ENCODE results near the gene SFR1.
A peak's percentile ranks its signal among the peaks of the same experiment; 100 is the strongest.

The SFR1 gene, protein sequence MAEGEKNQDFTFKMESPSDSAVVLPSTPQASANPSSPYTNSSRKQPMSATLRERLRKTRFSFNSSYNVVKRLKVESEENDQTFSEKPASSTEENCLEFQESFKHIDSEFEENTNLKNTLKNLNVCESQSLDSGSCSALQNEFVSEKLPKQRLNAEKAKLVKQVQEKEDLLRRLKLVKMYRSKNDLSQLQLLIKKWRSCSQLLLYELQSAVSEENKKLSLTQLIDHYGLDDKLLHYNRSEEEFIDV

DNA sequence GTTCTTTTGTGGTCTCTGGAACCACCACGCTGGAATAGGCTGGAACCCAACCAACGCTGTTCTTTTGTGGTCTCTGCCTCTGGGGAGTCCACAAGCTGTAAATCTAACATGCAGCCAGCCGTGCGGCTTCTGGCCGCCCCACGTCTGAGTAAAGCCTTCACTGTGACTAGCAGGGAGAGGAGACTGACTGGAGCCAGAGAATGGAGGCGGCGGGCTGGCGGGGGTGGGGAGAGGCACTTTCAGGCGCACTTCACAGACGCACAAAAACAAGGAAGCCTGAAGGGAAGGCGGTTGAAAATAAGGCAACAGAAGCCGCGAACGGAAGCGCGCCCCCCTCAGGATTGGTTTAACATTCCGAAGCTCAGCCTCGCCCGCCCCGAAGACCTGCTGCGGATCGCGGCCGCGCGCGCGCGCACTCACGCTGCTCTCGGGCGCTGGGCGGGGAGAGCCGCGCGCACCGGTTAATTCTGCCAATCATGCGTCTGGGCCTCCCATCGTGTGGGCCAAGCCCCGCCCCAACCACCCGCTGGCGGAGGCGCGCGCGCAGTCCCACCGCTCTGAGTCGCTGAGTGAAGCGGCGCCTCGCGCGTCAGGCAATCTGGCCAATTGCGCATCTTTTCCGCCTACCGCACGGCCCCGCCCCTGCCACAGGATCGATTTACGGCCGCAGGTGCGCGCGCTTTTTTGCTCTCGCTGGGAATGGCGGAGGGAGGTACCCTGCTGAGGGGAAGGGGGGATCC, at the start of gene SFR1:
SFR1 (plus strand) TSS at position 687 of the 740 bp plus-strand sequence; CDS start at position 700, 13 bp downstream.
- DNase-seq = peak; percentile 98

DNA sequence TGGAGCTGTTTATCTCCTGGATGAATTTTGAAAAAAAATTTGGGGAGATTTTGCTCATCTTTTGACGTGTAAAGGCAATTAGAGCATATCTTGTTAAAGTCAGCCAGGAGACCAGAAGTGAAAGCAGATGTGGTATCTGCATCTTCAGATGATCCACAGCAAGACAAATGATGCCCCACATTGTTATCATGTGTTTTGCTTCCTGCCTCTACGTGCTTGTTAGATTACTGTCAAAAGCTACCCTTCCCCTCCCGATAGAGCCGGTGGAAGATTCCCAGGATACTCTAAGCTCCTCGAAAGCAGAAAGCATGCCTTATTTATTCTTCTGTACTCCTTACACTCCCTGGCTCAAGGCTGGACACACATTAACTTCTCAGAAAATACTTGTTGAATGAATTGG, 49.2 kb upstream of the SFR1 start:
- no peak for DNase-seq

DNA sequence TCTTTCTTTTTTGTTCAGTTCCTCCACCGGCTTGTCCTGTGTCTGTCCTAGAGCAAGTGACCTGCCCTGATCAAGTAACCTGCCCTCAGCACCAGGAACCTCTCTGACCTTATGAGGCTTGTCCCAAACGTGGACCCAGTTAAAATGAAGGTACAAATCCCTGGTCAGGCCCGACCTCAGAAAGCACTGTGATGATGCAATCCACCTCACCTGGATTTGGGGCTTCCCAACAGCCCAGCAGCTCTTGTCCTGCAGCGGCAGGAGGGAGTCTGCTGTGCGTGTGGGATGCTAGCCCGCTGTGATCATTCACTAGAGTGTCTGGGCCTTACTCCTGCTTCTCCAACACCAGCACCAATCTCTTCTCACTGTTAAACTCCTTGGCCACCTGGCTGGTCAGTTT, 47.5 kb upstream of the SFR1 start:
- DNase-seq = no peak

DNA sequence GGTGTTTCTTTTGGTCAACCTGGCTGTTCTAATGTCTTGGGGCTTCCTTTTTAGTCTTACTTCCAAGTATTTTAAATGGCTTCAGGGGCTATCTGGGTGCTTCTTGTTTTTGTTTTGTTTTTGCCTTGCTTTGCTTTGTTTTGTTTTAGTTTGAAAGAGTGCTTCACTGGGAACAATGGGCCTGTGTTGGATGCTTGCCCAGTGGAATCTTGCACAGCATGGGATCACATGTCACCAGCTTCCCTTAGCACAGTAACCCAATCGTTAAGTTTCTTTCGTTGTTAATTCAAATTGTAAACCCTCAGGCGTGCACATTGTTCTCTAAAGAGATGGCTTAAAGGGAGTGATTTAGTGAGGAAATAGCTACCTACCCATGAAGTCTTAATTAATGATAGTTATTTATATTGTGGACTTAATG, 45.2 kb upstream of the SFR1 start:
- DNase-seq = no peak

DNA sequence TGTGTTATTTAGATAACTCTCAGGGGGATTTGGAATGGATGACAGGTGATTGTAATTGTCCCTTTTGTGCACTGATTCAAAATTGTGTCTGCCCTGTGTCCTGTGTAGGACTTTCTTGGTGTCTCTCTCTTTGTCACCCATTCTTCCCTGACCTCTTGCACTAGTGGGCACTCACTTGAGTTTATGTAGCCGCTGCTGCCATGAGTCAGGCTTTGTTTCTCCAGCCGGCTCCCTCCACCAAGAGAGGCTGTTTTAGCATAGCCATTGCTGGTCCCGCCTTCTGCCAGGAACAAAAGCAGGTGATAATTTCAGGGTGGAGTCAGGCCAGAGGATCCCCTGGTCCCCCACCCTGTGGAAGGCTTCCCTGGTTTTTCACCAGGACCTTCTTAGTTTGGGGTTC, 44.7 kb upstream of the SFR1 start:
- no peak for DNase-seq

DNA sequence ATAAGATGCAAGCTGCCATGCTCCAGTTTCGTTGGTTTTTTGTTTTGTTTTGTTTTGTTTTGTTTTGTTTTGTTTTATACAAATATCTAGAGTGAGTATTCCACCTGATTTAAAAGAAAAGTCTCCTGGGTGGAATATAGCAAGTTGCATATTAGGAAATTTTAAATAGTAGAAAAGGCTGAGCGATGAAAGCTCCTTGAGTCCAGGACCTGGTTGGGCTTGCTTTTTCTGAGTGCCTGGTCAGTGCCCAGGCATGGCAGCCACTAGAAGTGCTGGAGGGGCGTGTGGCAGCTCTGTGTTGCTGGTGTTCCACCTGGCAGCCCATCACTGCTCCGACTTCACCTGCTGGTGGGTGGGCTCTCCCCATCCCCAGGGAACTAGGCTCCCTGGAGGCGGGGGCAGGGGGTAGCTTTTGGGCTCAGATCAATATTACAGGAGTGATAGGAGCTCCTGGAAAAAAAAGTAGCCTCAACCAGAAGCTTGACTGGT, 44.3 kb upstream of the SFR1 start:
- DNase-seq = no peak

DNA sequence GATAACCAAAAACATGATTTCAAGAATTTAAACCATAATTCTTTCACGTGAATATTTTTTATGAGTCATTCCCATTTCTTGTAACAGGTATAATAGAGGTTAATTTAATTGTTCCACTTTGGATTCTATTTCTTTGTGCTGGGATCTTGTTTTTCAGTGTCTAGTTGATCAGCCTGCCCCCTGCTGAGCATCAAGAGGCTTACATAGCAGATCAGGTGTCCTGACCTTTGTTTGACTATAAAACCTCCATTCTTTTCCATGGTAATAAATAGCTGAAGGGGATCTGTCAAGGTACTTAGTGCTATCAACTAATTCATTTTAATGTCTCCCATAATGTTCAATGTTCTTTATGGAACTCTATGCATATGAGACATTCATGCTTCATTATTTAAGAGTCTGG, 41.2 kb upstream of the SFR1 start:
- DNase-seq = no peak

DNA sequence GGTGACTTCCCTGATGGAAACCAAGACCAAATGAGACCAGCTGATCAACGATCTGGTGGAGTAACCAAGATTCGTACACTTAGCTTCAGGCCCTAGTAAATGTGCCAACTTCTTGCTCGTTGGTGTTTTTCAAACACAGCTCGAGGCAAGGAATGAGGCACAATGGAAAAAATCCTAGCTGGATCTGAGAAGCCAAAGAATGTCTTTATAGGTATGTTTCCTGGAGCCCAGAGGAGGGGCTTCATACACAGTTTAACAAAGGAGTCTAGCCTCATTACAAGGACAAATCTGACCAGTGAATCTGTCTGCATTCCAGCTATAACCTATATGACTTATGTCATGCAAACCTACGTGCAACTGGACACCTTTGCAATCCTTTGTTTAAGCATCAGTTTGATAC, 40.0 kb upstream of the SFR1 start:
- no peak for DNase-seq

DNA sequence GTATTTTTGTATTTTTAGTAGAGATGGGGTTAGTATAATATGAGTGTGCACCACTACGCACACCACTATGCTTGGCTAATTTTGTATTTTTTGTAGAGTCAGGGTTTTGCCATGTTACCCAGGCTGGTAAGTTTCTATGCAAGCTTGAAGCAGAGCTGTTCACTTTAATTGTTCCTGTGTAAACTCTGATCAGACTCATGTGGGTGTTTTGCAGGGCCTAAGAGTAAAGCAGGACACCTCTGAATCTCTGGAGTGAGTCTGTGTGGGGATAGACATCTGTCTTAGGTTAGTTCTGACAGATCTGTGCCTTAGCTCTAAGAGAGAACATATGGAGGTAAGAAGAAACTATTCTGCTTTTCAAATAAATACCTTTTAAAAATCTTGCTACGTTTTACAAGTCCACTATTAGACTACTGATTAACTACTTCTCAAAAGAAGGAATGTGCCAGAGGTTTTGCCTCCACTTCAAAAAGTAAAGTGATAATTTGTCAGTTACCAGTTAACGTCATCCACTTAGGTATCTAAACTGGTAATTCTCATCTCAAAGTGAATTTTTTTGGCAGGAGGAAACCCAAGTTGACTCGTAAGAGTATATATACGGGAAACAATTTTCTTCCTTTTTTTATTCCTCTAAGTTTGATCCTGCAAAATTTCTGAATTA, 37.4 kb upstream of the SFR1 start:
- no peak for DNase-seq

DNA sequence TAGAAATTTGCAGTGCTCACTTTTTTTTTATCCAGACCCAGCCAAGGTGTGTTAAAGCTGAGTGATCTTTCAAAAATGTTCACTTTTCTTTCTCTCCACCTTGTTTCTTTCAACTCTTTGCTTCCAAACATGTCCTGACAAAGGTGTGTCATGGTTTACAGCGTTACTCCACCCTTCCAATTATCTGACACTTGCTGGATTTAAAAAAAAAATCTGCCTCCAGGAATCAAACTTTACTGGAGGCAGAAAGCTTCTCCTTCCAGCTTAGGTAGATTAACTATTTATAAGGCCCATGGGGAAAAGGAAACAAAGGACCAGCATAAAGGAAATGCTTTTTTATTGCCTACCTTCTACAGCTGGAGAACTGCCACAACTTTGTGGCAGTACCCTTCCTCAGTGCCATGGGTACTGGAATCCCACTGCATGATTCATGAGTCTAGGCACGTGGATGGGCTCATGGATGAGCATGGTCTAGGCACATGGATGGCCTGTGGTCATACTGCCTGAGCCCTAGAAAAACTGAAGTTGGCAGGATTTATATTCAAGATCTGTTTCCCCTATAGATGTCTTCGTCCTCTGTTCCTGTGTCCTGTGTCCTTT, 36.1 kb upstream of the SFR1 start, which contains the start of gene COL17A1:
COL17A1 (minus strand) TSS at position 80 of the 600 bp plus-strand sequence. CDS start 5,207 bp downstream, outside the sequence.
- DNase-seq = no peak

DNA sequence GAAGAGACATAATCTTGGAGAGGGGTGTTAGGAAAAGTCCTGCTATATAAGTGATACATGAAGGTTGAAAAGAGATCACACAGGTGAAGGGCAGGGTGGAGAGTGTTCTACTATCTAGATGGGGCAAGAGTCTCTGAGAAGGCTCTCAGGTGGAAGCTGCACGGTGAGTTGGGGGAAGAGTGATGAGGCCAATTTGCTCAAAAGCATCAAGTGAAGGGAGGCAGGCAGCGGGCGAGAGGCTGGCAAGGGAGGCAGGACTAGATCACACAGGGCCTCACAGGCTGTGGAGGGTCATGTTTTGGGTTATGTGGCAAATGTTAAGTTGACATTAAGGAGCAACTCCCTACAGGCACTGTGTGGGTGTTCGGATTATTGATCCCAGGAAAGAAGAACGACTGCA, 33.7 kb upstream of the SFR1 start:
- no peak for DNase-seq

DNA sequence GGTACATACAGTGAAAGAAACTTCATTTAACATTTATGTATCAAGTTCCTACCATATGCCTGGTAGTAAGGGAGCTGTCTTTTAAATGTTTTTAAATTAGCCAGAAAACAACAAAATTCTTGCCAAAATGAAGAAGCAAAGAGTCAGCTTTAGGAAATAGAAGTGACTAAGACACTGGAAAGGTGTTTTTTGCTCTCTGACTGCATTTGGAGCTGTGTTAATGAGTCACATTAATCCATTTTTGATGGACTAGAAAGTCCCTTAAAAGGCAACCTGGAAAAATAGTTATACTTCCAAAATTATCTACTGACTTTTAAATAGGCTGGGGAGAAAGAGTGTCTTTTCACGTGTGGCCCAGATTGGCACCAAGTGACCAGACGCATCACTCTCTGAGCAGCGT, 32.4 kb upstream of the SFR1 start:
- no peak for DNase-seq

DNA sequence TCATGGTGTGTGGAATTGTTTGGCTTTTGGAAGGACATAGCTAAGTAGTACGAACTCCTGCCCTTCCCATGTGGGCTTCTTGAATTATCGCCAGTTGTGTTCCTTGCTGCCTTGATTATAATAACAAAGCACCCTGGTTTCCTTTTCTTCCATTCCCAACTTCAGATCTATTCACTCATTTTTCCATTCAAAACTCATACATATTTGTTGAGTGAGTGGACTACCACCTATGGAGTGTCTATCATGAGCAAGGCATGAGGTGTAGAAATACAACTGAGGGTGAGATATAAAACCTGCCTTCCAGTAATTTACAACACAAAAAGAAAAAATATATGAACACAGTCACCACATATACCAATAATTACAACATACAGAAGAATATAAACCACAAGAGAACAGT, 31.4 kb upstream of the SFR1 start:
- no peak for DNase-seq

DNA sequence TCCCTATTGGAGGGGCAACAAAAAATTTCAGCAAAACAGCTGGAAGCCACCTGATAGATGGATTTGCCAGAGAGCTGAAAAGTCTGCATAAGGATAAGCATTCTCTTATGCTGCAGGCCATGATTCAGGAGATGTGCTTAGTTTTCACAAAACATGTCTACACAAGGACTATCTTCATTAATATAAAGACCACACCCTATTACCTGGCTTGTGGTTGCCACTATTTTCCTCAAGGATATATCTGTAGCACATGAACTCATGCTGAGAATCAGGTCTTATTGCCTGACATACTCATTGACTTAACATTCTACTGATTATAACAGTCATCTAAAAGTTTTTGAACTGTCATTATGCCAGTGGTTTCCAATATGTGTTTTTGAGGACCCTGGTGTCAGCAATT, 29.2 kb upstream of the SFR1 start:
- no peak for DNase-seq

DNA sequence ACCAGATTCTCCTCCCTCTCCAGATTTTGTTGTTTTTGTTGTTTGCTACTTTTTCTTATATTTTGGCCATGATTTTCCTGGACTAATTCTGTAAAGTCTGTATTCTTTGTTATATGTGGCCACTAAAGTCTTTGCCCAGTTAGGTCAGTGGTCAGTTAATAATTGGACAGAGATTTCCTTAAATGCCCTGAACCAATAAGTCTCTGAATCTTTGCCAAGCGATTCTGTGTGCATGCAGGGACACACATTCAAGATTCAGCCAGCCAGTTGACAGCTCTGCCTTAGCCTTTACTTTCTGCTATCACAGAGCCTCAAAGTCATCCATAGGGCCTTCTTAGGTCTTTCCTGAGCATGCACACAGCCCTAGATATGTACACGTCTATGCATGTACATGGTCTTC, 25.3 kb upstream of the SFR1 start:
- DNase-seq = no peak

DNA sequence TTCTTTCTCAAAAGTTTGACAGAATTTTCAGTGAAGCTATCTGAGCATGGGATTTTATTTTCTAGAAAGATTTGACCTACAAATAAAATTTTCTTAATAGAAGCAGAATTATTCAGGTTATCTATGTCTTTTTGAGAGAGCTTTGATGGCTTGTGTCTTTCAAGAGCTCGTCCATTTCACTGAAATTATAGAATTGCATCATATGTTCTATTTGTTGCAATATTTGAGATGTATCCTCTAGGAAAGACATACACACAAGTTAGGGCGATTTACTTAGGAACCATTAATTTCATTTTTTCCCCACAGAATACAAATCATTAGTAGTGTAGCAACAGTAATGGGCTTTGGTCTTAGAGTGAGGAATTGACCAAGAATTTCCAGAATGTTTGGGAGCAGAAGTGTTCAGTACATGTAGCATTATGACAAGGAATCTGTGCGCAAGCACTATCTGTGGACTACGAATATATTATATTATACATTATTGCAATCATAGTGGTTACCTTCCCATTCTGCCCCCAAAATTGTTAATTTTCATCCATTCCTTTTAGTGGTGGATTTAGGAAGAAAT, 23.5 kb upstream of the SFR1 start:
- DNase-seq = no peak

DNA sequence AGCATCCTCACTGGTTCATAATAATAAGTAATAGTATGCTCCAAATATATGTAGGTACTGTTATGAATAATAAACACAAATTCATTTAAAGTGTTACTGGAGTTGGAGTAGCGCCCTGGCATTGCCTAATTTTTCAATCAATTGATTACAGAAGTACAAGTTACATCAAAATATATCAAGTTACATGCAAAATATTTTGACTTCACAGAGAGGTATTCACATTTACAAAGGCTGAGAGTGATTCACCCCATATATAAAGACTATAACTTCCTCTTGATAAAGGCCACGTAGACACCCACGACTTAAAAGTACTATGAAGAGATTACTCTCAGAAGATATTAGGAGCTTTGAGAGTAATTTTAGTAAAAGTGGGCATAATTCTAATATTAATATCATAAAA, 22.7 kb upstream of the SFR1 start:
- DNase-seq = no peak

DNA sequence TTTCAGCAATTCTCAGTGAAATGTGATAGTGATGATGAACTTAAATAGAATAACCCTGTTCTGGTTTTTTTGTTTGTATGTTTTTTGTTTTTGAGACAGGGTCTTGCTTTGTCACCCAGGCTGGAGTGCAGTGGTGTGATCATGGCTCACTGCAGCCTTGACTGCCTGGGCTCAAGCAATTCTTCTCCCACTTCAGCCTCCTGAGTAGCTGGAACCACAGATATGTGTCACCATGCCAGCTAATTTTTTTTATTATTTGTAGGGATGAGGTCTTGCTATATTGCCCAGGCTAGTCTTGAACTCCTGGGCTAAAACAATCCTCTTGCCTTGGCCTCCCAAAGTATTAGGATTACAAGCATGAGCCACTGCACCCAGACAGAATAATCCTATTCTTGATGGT, 22.0 kb upstream of the SFR1 start:
- no peak for DNase-seq

DNA sequence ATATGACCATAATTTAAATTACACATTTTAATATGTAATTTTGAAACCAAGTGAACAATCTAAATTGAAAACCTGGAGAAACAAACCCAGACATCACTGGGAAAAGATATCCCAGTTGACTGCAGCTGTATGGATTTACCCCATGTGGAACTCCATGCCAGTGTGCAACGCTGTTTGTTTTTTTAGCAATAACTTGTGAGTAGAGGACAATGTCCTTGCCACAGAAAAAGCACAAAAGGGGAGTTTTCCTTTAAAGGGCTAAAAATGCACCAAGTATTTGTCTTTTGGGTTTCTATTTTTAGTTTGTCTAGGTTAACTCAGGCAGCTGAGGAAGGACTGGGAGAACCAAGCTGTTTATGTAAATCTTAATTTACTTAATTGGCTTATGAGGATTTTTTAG, 21.2 kb upstream of the SFR1 start:
- no peak for DNase-seq

DNA sequence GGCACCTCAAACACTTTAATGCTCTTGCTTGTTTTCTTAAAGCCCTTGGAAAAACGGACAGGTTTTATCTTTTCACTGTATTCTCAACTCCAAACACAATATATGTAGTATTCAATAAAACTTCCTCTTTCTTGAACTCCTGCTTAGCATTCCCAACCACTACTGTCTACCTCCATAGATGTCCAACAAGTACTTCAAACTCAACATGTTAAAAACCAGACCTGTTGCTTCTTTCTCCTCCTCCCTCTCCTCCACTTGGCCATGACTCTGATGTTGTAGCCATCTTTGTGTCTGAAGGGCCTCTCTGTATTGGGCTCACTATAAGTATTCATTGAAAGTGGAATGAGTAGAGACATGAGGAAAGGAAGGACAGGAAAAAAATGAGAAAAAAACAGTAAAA, 20.1 kb upstream of the SFR1 start:
- DNase-seq = no peak

DNA sequence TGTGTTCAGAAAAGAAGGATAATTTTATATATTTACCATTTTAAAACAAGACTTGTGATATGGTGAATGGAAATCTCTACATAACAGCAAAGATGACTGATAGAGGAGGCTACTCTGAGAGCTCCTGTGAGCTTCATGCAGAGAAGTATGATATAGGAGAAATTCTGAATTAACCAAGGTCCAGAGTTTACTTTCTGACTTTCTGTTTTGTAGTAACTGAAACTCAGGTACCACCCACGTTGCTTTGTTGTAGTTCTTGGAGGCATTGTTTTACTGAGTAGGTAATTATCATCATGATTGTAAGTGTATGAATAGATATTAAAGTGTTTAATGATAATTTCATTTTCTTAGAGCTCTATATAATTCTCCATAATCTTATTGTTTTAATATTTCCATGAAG, 18.0 kb upstream of the SFR1 start:
- no peak for DNase-seq

DNA sequence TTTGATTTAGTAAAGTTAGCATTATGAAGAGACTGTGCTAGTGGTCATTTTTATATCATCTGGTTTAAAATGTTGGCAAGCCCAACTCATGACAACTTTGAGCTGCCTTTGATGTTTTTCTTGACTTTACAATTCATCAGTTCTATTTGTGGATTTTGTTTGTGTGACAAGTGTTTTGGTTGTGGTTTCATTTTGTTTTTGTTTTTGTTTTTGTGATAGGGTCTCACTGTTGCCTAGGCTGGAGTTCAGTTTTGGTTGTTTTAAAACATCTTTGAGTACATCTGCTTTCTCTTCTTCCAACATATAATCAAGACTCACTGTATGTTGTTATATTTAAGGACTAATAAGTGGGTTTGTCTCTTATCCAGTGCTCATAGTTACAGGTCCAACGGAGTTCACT, 17.6 kb upstream of the SFR1 start:
- no peak for DNase-seq

DNA sequence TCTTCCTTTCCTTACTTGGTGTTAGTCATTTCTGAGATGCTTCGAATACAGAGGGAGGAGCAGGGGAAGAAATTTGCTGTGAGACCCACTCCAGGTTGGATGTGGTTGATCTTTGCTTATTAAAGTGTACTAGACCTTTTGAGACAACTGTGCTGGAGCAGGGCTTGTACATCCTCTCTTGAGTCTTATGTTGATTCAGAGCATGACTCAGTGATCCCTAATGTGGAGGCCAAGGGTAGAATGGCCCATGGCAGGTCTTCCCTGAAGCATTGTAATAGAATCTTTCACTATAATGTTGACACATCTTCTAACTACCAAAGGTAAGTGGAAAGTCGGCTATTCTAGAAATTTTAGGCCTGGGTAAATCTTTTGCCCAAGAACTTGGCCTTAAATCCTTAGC, 17.0 kb upstream of the SFR1 start:
- DNase-seq = no peak

Measured in activated gamma-delta T cell treated with Interleukin-2 at 50 U/mL for 16 hours (primary cell).